BLaER1 (cell line): ENCODE results near the gene CLN6.

Source experiments
- H3K27ac ChIP-seq: shearing (Covaris generic); formaldehyde crosslinking; 2 replicates; pipeline ENCODE4 v1.8.1; 2022
- H3K27me3 ChIP-seq: shearing (Covaris generic); formaldehyde crosslinking; 2 replicates; pipeline ENCODE4 v1.8.1; 2022
- H3K36me3 ChIP-seq: shearing (Covaris generic); formaldehyde crosslinking; 2 replicates; pipeline ENCODE4 v1.8.1; 2022
- H3K4me1 ChIP-seq: shearing (Covaris generic); formaldehyde crosslinking; 2 replicates; pipeline ENCODE4 v1.8.1; 2022
- H3K4me2 ChIP-seq: shearing (Covaris generic); formaldehyde crosslinking; 2 replicates; pipeline ENCODE4 v1.8.1; 2022
- H3K4me3 ChIP-seq: shearing (Covaris generic); formaldehyde crosslinking; 2 replicates; pipeline ENCODE4 v1.8.1; 2022
- H3K9ac ChIP-seq: shearing (Covaris generic); formaldehyde crosslinking; 2 replicates; pipeline ENCODE4 v1.8.1; 2022
- H3K9me3 ChIP-seq: shearing (Covaris generic); formaldehyde crosslinking; 2 replicates; pipeline ENCODE4 v1.8.1; 2022
- H4K20me1 ChIP-seq: shearing (Covaris generic); formaldehyde crosslinking; 2 replicates; pipeline ENCODE4 v1.8.1; 2022
- Cebpa-rat ChIP-seq: shearing (Covaris generic); IDR thresholded peaks from 2 replicates; pipeline ENCODE4 v1.8.1; 2022

CLN6 gene

GRCh38 chr15:68272721-68273271 lies 43.3 kb upstream of the CLN6 start:
- no peak overlapping the region for H3K9ac ChIP-seq
- no peaks in the 10 kb centered on the region for H3K36me3 ChIP-seq
- peaks cover 10% of the 10 kb centered on the region for H3K4me1 ChIP-seq
- H3K4me2 ChIP-seq = no peak overlapping the region
- no peaks in the 10 kb centered on the region for H4K20me1 ChIP-seq
- H3K27ac ChIP-seq = no peak overlapping the region
- H3K27me3 ChIP-seq = no peaks in the 10 kb centered on the region
- TF ChIP-seq Cebpa-rat = no peak
- no peaks in the 10 kb centered on the region for H3K9me3 ChIP-seq
- no peak overlapping the region for H3K4me3 ChIP-seq

- no peak for TF ChIP-seq Cebpa-rat
- no peak overlapping the region for H3K4me2 ChIP-seq
- peaks cover 9% of the 10 kb centered on the region for H3K4me1 ChIP-seq
- no peak overlapping the region for H3K27ac ChIP-seq
- no peak overlapping the region for H3K9ac ChIP-seq
- H3K9me3 ChIP-seq = no peaks in the 10 kb centered on the region
- H3K36me3 ChIP-seq = no peaks in the 10 kb centered on the region
- H4K20me1 ChIP-seq = no peaks in the 10 kb centered on the region
- H3K4me3 ChIP-seq = no peak overlapping the region
- no peaks in the 10 kb centered on the region for H3K27me3 ChIP-seq
These were observed 42.4 kb upstream of the CLN6 start for GRCh38 chr15:68271854-68272471.

DNA sequence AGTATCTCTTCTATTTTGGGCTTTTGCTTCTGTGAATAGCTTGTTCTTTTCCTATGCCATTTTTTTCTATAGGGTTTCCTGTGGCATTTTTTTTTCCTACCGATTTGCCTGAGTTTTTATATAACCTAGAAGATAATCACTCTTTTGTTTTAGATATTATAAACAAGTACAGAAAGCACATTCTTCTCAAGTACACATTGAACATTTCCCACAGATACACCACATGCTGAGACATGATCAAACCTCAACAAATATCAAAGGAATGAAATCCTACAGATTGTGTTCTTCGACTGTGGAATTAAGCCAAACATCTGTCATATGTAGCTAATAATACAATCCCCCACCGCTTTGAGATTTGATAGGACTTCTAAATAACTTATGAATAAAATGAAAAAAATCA lies 38.9 kb upstream of the CLN6 start:
- H3K9me3 ChIP-seq = no peaks in the 10 kb centered on the region
- no peak overlapping the region for H3K27ac ChIP-seq
- no peaks in the 10 kb centered on the region for H3K4me1 ChIP-seq
- H3K4me3 ChIP-seq = no peak overlapping the region
- H3K27me3 ChIP-seq = no peaks in the 10 kb centered on the region
- no peak for TF ChIP-seq Cebpa-rat
- H3K4me2 ChIP-seq = no peak overlapping the region
- no peaks in the 10 kb centered on the region for H3K36me3 ChIP-seq
- no peaks in the 10 kb centered on the region for H4K20me1 ChIP-seq
- no peak overlapping the region for H3K9ac ChIP-seq

- Histone ChIP-seq H4K20me1 (no peaks in the 10 kb centered on the region), H3K36me3 (no peaks in the 10 kb centered on the region), H3K4me3 (no peak overlapping the region), H3K4me2 (no peak overlapping the region), H3K27me3 (no peaks in the 10 kb centered on the region), H3K9me3 (no peaks in the 10 kb centered on the region), H3K9ac (no peak overlapping the region), H3K4me1 (no peaks in the 10 kb centered on the region), H3K27ac (no peak overlapping the region)
- TF ChIP-seq Cebpa-rat = no peak
These were observed 36.1 kb upstream of the CLN6 start for GRCh38 chr15:68265674-68266073.

DNA sequence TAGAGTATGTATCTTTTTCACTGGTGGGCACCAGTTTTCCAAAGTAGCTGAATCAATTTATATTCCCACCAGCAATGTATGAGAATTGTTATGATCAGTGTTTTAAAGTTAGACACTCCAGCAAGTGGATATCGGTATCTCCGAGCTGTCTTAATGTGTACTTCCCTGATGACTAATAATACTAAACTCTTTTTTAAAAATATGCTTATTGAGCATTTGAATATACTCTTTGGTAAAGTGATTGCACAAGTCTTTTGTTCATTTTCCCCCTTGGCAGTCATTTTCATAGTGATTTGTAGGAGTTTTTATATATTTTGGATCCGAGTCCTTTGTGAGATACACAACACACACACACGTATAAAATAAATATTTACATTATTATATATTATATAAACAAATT lies 35.6 kb upstream of the CLN6 start:
- no peak for TF ChIP-seq Cebpa-rat
- Histone ChIP-seq H3K4me3 (no peak overlapping the region), H3K9ac (no peak overlapping the region)

DNA sequence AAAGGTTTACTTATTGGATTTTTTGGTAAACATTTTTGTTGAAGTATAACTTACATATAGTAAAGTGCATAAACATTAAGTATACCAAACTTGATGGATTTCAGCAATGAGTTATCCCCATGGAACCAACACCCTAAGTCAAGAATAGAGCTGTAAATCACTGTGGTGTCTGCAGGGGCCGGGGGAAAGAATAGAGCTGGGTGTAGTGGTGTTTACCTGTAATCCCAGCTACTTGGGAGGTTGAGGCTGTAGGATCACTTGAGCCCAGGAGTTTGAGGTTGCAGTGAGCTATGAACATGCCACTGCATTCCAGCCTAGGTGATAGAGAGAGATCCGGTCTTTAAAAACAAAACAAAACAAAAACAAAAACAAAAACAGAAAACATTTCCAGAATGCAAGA lies 34.8 kb upstream of the CLN6 start:
- H4K20me1 ChIP-seq = no peaks in the 10 kb centered on the region
- no peak overlapping the region for H3K4me3 ChIP-seq
- no peaks in the 10 kb centered on the region for H3K36me3 ChIP-seq
- H3K9me3 ChIP-seq = no peaks in the 10 kb centered on the region
- H3K27ac ChIP-seq = no peak overlapping the region
- TF ChIP-seq Cebpa-rat = no peak
- no peaks in the 10 kb centered on the region for H3K27me3 ChIP-seq
- no peak overlapping the region for H3K4me2 ChIP-seq
- H3K9ac ChIP-seq = no peak overlapping the region
- H3K4me1 ChIP-seq = 0 out of 2 replicates have a peak, but pooled peaks cover 5% of the 10 kb centered on the region

More for the DNA sequence above, 35.6 kb upstream of the CLN6 start:
- H3K4me2 ChIP-seq = no peak overlapping the region
- H4K20me1 ChIP-seq = no peaks in the 10 kb centered on the region
- no peak overlapping the region for H3K27ac ChIP-seq
- no peaks in the 10 kb centered on the region for H3K27me3 ChIP-seq
- H3K4me1 ChIP-seq = no peaks in the 10 kb centered on the region
- H3K36me3 ChIP-seq = no peaks in the 10 kb centered on the region
- H3K9me3 ChIP-seq = no peaks in the 10 kb centered on the region

GRCh38 chr15:68262514-68263356 lies 33.2 kb upstream of the CLN6 start:
- H3K4me3 ChIP-seq = no peak overlapping the region
- no peak overlapping the region for H3K4me2 ChIP-seq

DNA sequence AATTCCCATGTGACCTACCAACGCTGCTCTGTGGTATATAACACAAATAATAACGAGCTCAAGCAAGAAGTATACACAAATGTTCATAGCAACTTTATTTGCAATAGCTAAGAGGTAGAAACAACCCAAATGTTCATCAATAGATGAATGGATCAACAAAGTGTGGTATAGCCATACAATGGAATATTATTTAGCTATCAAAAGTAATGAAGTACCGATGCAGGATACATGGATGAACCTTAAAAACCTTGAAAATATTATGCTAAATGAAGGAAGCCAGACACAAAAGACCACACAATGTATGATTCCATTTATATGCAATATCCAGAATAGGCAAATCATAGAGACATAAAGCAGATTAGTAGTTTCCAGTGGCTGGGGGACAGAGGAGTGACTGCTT lies 32.5 kb upstream of the CLN6 start:
- no peaks in the 10 kb centered on the region for H4K20me1 ChIP-seq
- no peak overlapping the region for H3K27ac ChIP-seq
- no peak overlapping the region for H3K4me2 ChIP-seq
- no peak for TF ChIP-seq Cebpa-rat
- H3K27me3 ChIP-seq = no peaks in the 10 kb centered on the region
- no peak overlapping the region for H3K9ac ChIP-seq
- no peaks in the 10 kb centered on the region for H3K9me3 ChIP-seq
- no peaks in the 10 kb centered on the region for H3K36me3 ChIP-seq
- peaks cover 11% of the 10 kb centered on the region for H3K4me1 ChIP-seq
- no peak overlapping the region for H3K4me3 ChIP-seq

More at GRCh38 chr15:68262514-68263356, 33.2 kb upstream of the CLN6 start:
- no peaks in the 10 kb centered on the region for H3K27me3 ChIP-seq
- 0 out of 2 replicates have a peak, but pooled peaks cover 5% of the 10 kb centered on the region for H3K4me1 ChIP-seq
- no peak overlapping the region for H3K27ac ChIP-seq
- H3K9me3 ChIP-seq = no peaks in the 10 kb centered on the region
- H3K36me3 ChIP-seq = no peaks in the 10 kb centered on the region
- no peak overlapping the region for H3K9ac ChIP-seq
- no peaks in the 10 kb centered on the region for H4K20me1 ChIP-seq
- no peak for TF ChIP-seq Cebpa-rat

- no peak for TF ChIP-seq Cebpa-rat
- H3K27ac ChIP-seq = no peak overlapping the region
- H3K4me2 ChIP-seq = no peak overlapping the region
- no peak overlapping the region for H3K4me3 ChIP-seq
- no peaks in the 10 kb centered on the region for H4K20me1 ChIP-seq
- no peaks in the 10 kb centered on the region for H3K36me3 ChIP-seq
- no peaks in the 10 kb centered on the region for H3K27me3 ChIP-seq
- H3K4me1 ChIP-seq = peaks cover 17% of the 10 kb centered on the region
- no peak overlapping the region for H3K9ac ChIP-seq
- no peaks in the 10 kb centered on the region for H3K9me3 ChIP-seq
These were observed 31.7 kb upstream of the CLN6 start for GRCh38 chr15:68261241-68261640.

- no peak overlapping the region for H3K9ac ChIP-seq
- H3K27ac ChIP-seq = no peak overlapping the region
- H3K4me2 ChIP-seq = no peak overlapping the region
- H3K9me3 ChIP-seq = no peaks in the 10 kb centered on the region
- H4K20me1 ChIP-seq = no peaks in the 10 kb centered on the region
- TF ChIP-seq Cebpa-rat = no peak
- no peak overlapping the region for H3K4me3 ChIP-seq
- H3K4me1 ChIP-seq = peaks cover 17% of the 10 kb centered on the region
- H3K27me3 ChIP-seq = no peaks in the 10 kb centered on the region
- H3K36me3 ChIP-seq = no peaks in the 10 kb centered on the region
These were observed 30.4 kb upstream of the CLN6 start for GRCh38 chr15:68259883-68260282.
